AG20443 (cell line): ENCODE results near the gene SMIM12.
A peak's percentile ranks its signal among the peaks of the same experiment; 100 is the strongest.

Experiments used
- DNase-seq: peaks from one replicate; pipeline ENCODE4 v3.0.0; 2012; ENCODE audit warnings: low spot score, mixed read lengths

The SMIM12 gene

DNA sequence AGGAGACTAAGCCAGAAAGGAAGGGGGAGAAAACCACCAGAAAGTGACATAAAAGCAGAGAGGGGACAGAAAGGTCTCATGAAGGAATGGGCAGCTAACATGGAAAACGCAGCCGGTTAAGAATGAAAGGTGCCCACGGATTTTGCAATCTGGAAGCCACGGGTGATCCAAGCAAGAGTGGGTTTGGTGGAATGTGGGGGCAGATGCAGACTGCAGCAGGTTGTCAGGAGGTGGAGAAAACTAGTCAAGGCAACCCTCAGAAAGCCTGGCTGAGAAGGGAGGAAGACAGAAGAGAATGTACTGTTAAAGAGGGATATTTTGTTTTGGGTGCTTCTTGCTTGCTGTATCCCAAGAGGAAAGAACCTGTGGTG lies 12.6 kb upstream of the SMIM12 start:
- no peak for DNase-seq

GRCh38 chr1:34871443-34872132 lies 12.0 kb upstream of the SMIM12 start:
- DNase-seq, result no peak

DNA sequence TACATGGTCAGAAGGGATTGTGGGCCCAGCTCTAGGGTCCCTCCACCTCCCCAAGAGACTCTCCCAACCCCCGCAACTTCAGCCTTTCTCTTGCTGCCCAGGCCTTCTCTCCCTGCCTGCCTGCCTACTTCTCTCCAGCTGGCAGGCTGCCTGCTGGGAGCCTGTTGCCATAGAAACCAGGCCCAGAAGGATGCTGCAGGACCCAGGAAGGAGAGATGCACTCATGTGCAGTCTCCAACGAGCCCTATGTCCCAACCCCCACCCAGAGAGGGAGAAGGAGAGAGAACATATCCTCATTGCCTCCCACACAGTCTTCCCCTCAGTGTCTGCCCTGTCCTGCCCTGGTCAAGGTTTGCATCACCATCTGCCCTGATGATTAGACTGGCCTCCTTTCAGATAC lies 10.8 kb upstream of the SMIM12 start:
- DNase-seq, result no peak

DNA sequence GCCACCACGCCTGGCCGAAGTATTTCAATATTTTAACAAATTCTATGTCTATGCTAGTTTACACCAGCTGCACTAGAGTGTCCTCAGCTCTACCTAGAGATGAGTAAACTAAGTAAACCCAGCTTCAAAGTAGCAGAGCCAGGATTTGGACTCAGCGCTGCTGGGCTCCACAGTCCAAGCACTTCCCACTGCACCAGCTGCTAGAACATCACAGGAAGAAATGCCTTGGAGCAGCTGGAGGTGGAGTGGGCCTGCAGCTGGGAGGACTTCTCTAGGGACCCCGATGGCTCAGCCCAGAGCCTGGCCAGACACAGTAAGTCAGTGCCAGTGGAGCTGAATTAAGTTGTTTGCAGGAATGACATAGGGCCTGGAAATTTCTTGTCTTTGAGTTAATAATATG lies 10.2 kb upstream of the SMIM12 start:
- DNase-seq, result no peak

GRCh38 chr1:34868230-34869049 lies 8.9 kb upstream of the SMIM12 start:
- DNase-seq, result no peak

DNA sequence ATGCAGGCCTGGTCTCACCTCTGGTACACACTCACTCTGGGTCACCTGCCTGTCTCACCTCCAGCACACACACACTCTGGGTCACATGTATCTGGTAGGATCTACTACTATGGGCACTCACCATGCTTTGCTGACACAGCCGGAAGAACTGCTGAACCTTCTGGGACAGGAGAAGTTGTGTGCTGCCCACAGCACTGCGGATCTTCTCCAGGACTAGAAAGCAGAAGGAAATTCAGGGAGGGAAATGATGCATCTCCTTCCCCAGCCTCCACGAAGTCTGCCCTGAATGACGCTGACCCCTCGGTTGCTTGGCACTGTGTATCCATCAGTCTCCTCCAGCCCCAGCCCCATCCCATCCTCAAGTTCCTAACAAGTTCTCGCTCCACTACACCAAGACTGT lies 7.9 kb upstream of the SMIM12 start:
- no peak for DNase-seq

DNA sequence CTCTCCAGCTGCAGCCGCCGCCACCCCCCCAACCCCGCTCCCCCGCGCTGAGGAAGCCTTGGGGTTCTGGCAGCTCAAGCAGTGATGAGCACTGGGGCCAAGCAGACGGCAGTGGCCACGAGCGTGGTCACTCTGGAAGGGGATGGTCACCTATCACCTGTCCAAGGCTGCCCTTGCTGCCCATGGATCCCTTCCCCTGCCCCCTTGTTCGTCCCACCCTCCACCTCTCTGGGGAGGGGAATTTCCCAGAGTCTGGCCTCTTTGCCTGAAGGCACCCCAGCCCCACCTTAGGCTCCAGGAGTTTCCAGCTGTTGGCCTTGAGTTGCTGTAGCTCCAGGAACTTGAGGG lies 7.2 kb upstream of the SMIM12 start:
- DNase-seq, result no peak

DNA sequence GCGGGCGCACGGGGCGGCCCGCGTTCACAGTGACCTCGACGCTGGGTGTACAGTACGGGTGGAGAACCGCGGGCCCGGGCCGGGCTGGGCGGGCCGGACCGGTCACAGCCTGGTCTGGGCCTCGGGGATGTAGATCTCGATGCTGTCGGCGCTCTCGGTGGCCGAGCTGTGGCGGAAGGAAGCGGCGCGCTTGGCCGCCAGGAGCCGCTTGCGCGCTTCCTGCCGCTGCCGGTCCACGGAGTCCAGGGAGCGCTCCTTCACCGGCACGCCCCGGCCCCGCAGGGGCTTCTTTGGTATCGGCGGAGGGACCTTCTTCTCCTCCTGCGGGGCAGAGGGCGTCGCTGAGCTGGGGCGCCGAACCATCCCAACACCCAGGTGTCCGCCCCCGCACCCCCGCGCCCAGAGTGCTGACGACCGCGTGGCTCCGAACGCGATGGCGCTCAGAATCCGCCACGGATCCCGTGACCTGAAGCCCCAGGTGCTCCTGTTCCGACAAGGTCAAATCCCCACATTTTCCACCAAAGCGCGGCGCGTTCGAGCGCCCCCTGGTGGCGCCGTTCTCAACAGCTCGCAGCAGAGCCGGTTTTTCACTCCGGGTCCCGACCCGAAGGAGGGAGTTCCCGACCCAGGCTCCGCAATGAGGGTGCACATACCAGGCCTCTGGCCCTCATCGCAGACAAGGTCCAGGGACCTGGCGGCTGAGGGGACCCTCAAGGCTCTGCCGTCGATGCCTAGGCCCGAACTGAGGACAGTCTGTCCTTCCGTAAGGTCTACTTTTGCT lies 6.6 kb upstream of the SMIM12 start:
- peak; percentile 90 for DNase-seq

DNA sequence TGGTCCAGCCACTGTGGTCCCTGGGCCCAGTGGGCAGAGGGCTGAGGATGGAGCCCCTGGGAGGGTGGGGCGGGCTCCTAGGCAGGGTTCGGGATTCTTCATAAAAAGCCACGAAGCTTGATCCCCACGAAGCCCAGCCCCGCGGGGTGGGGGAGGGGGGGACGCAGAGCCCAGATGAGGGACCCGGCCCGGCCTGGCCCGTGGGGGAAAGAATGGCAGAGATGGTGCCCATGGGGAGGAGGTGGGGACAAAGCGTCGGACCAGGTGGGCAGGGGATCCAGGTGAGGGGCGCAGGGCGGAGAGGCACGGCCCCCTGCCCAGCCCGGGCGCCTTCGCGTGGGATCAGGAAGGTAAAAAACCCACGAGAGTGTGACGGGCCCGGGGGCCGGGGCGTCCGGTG lies 6.0 kb upstream of the SMIM12 start:
- no peak for DNase-seq

DNA sequence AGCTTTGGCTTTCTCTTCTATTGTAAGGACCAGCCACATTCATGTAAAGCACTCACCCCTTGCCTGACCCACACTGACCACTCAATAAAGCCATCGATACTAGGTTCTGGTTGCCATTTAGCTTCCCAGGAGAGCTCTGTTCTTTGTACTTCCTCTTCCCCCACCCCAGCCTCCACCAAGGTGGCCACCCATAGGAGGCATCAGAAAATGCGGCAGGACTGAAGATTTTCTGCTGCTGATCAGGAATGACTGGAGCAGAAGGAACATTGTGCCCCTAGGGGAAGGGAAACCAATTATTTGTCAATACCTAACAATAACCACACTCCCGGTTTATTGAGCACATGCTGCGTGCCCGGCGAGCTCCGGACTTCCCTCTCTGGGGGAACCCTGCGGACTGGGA lies 5.2 kb upstream of the SMIM12 start:
- DNase-seq, result no peak

GRCh38 chr1:34863501-34863900 lies 4.0 kb upstream of the SMIM12 start:
- no peak for DNase-seq

DNA sequence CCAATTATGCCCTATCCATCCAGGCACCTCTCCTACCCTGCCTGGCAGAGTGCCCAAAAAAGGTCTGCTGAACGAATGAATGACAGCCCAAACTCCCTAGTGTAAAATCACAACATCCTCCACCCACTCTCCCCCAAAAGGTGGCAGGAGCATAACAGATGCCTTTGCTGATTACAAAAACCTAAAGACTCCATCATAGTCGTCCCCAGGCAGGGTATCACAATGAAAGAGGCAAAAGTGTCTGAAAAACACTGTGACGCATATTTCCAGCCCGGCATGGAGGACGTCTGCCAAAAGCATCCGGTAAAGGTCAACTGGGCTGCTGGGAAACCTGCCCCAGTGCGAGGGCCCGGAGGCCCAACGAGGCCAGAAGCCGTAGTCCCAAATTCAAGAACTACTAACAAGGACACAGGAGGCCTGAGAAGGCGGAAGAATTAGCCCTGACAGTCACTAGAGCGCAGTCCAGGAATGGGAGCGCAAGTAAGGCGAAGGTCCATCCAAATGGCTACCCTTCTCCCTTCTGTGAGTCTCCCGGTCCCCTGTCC lies 576 bp downstream of the SMIM12 start:
- peak; percentile 62 for DNase-seq

GRCh38 chr1:34856697-34857096 lies 2.9 kb downstream of the SMIM12 start:
- no peak for DNase-seq

GRCh38 chr1:34852677-34853217 lies 6.8 kb downstream of the SMIM12 start:
- peak; percentile 96 for DNase-seq

- no peak for DNase-seq
Observed at GRCh38 chr1:34851431-34852105, 8.0 kb downstream of the SMIM12 start.

DNA sequence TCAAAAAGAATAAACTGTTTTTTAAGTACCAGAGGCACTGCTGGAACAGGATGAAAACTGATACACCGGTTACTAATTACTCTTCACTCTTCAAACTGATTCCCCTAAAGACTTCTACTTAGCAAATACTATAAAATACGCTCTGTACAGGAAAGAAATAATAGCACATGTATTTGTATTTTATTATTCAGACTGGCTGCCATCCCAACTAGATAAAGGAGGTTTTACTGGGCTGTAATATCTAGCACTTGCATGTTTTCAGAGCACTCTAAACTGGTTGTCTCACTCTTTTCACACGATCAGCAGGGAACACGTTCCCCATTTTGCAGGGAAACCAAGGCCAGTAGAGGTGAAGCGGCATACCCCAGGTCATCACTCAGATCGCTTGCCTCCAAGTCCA lies 9.2 kb downstream of the SMIM12 start:
- DNase-seq, result no peak

DNA sequence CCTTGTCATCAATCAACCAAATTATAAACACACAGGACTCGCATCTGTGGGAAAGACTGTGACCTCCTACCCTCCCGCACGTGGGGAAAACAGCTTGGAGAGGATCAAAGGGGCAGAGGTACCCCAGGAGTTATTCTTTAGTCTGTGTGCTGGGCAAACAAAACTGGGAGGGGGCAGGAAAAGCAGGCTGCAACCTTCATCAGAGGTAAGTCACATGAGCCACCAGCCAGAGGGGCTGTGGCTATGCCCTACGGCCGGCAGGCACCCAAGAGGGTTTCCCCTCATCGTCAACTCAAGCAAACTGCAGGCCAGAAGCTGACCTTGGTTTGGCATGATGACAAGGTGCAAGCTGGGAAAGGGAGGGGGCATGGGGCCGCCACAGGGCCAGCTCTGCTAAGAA lies 12.5 kb downstream of the SMIM12 start:
- DNase-seq, result no peak

- DNase-seq, result no peak
Observed at GRCh38 chr1:34846265-34846664, 13.3 kb downstream of the SMIM12 start.

DNA sequence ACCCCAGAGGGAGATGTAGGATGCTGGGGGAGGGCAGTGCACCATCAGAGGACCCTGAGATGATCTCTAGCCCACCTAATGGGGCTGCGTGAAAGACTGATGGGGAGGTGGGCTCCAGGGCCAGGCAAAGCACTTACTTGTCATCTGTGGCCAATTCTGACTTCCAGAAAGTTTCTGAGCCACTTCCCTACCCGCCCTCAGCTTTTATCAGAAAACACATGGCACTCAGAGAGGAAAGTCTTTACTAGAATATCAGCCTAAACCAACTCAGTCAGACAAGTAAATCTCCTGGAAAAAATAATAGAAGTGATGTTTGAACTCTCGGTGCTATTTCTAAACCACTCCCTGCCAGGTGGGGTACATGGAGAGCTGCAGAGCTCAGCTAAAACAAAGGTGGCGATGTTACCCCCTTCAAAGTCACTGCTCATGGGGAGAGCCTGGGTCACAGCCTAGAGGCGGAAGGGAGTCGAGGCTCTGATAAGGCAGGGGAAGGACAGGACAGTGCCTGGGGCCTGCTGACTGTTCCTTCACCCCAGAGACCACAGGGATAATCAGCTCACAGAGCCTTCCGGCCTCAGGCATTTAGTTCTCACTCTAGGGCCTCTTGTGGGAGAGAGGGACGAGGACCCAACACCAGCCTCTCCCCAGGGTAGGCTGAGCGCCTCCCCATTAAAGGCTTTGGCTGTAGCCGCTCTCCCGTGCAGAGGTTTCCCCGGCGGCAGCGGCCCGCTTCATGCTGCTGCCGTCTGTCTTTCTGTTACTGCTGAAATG lies 14.2 kb downstream of the SMIM12 start:
- DNase-seq, result no peak

DNA sequence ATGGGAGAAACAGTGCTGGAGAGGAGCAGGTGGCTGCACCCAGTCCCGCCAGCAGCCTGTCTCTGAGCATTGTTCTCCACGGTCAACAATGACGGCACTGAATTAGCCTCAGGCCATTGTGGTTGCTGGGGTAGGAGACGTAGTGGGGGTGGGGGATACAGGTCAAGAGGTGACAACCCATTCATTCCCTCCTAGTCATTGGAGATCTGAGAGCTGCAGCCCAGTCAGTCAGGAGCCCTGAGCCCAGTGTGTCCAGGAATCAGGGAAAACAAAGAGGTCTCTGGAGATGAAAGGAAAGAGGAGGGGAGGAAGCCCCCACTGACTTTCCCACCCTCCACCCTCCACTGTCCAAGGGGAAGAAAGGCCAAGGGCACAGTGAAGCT lies 15.3 kb downstream of the SMIM12 start:
- DNase-seq, result no peak
